Measurements from ENCODE around the gene TMX1.

Gene TMX1

GRCh38 chr14:51203881-51204280 lies 36.2 kb upstream of the TMX1 start:
- Histone ChIP-seq H3K4me2 (ENCODE audit: low read length) (no peak overlapping the region), H3K27me3 (ENCODE audit: control insufficient read depth, low read length) (no peaks in the 10 kb centered on the region), H3K27ac (ENCODE audit: low read depth, low read length) (no peak overlapping the region), H3K4me1 (ENCODE audit: control insufficient read depth, low read length) (peaks cover 28% of the 10 kb centered on the region), H3F3A (ENCODE audit: control insufficient read depth, insufficient read depth) (0 out of 2 replicates have a peak, but pooled peaks cover 4% of the 10 kb centered on the region), H4K20me1 (ENCODE audit: control insufficient read depth, insufficient read depth, low read depth, low read length) (no peaks in the 10 kb centered on the region), H3K9me3 (ENCODE audit: control insufficient read depth, insufficient read depth, low read length) (no peaks in the 10 kb centered on the region), H3K9me2 (replicated peaks; ENCODE audit: control insufficient read depth, low read length) (no peaks in the 10 kb centered on the region), H3K36me3 (ENCODE audit: control insufficient read depth, low read length) (no peaks in the 10 kb centered on the region), H3K4me3 (ENCODE audit: low read length) (no peak overlapping the region), H3K79me2 (ENCODE audit: control insufficient read depth, low read length) (no peaks in the 10 kb centered on the region)
- TF ChIP-seq CTCF (IDR thresholded peaks at IDR 0.05; ENCODE audit: low read depth, low read length, poor library complexity, severe bottlenecking), result no peak
- no peak for TF ChIP-seq EZH2phosphoT487 (IDR thresholded peaks at IDR 0.05; ENCODE audit: borderline replicate concordance, low read length)

- H3K4me2 ChIP-seq (ENCODE audit: low read length), result no peak overlapping the region
- H3K36me3 ChIP-seq (ENCODE audit: control insufficient read depth, low read length), result no peaks in the 10 kb centered on the region
- H3K27me3 ChIP-seq (ENCODE audit: control insufficient read depth, low read length), result no peaks in the 10 kb centered on the region
- H3K9me2 ChIP-seq (replicated peaks; ENCODE audit: control insufficient read depth, low read length), result no peaks in the 10 kb centered on the region
- H4K20me1 ChIP-seq (ENCODE audit: control insufficient read depth, insufficient read depth, low read depth, low read length), result no peaks in the 10 kb centered on the region
- TF ChIP-seq EZH2phosphoT487 (IDR thresholded peaks at IDR 0.05; ENCODE audit: borderline replicate concordance, low read length), result no peak
- TF ChIP-seq CTCF (IDR thresholded peaks at IDR 0.05; ENCODE audit: low read depth, low read length, poor library complexity, severe bottlenecking), result no peak
- no peaks in the 10 kb centered on the region for H3K79me2 ChIP-seq (ENCODE audit: control insufficient read depth, low read length)
- H3K27ac ChIP-seq (ENCODE audit: low read depth, low read length), result no peak overlapping the region
- H3K4me3 ChIP-seq (ENCODE audit: low read length), result no peak overlapping the region
- H3K4me1 ChIP-seq (ENCODE audit: control insufficient read depth, low read length), result peaks cover 30% of the 10 kb centered on the region
- no peaks in the 10 kb centered on the region for H3K9me3 ChIP-seq (ENCODE audit: control insufficient read depth, insufficient read depth, low read length)
- no peaks in the 10 kb centered on the region for H3F3A ChIP-seq (ENCODE audit: control insufficient read depth, insufficient read depth)
Measured at GRCh38 chr14:51205486-51205885, 34.6 kb upstream of the TMX1 start.

- peaks cover 32% of the 10 kb centered on the region for H3K4me1 ChIP-seq (ENCODE audit: control insufficient read depth, low read length)
- no peak overlapping the region for H3K27ac ChIP-seq (ENCODE audit: low read depth, low read length)
- no peaks in the 10 kb centered on the region for H4K20me1 ChIP-seq (ENCODE audit: control insufficient read depth, insufficient read depth, low read depth, low read length)
- H3K36me3 ChIP-seq (ENCODE audit: control insufficient read depth, low read length), result no peaks in the 10 kb centered on the region
- H3K4me3 ChIP-seq (ENCODE audit: low read length), result no peak overlapping the region
- H3F3A ChIP-seq (ENCODE audit: control insufficient read depth, insufficient read depth), result no peaks in the 10 kb centered on the region
- H3K4me2 ChIP-seq (ENCODE audit: low read length), result no peak overlapping the region
- H3K27me3 ChIP-seq (ENCODE audit: control insufficient read depth, low read length), result no peaks in the 10 kb centered on the region
- H3K9me3 ChIP-seq (ENCODE audit: control insufficient read depth, insufficient read depth, low read length), result no peaks in the 10 kb centered on the region
- H3K9me2 ChIP-seq (replicated peaks; ENCODE audit: control insufficient read depth, low read length), result no peaks in the 10 kb centered on the region
- TF ChIP-seq EZH2phosphoT487 (IDR thresholded peaks at IDR 0.05; ENCODE audit: borderline replicate concordance, low read length) (no peak), CTCF (IDR thresholded peaks at IDR 0.05; ENCODE audit: low read depth, low read length, poor library complexity, severe bottlenecking) (no peak)
- H3K79me2 ChIP-seq (ENCODE audit: control insufficient read depth, low read length), result no peaks in the 10 kb centered on the region
Measured at GRCh38 chr14:51206462-51206861, 33.6 kb upstream of the TMX1 start.

GRCh38 chr14:51207621-51208020 lies 32.4 kb upstream of the TMX1 start:
- no peak overlapping the region for H3K4me2 ChIP-seq (ENCODE audit: low read length)
- no peaks in the 10 kb centered on the region for H3K27me3 ChIP-seq (ENCODE audit: control insufficient read depth, low read length)
- peaks cover 20% of the 10 kb centered on the region for H3K4me1 ChIP-seq (ENCODE audit: control insufficient read depth, low read length)
- no peaks in the 10 kb centered on the region for H3F3A ChIP-seq (ENCODE audit: control insufficient read depth, insufficient read depth)
- H3K79me2 ChIP-seq (ENCODE audit: control insufficient read depth, low read length), result no peaks in the 10 kb centered on the region
- no peaks in the 10 kb centered on the region for H3K9me2 ChIP-seq (replicated peaks; ENCODE audit: control insufficient read depth, low read length)
- H4K20me1 ChIP-seq (ENCODE audit: control insufficient read depth, insufficient read depth, low read depth, low read length), result no peaks in the 10 kb centered on the region
- TF ChIP-seq CTCF (IDR thresholded peaks at IDR 0.05; ENCODE audit: low read depth, low read length, poor library complexity, severe bottlenecking) (no peak), EZH2phosphoT487 (IDR thresholded peaks at IDR 0.05; ENCODE audit: borderline replicate concordance, low read length) (no peak)
- H3K9me3 ChIP-seq (ENCODE audit: control insufficient read depth, insufficient read depth, low read length), result no peaks in the 10 kb centered on the region
- no peak overlapping the region for H3K27ac ChIP-seq (ENCODE audit: low read depth, low read length)
- H3K36me3 ChIP-seq (ENCODE audit: control insufficient read depth, low read length), result no peaks in the 10 kb centered on the region
- H3K4me3 ChIP-seq (ENCODE audit: low read length), result no peak overlapping the region

Data from DOHH2 (cell line).